H7 (cell line): ENCODE data around the gene CEACAM5. TPM values are rescaled to one million over a fixed set of nuclear protein-coding genes. Genes with fewer than 3 reads are reported as not detected.

Experiments used
- DNase-seq: peaks from one replicate; pipeline ENCODE4 v3.0.0; 2012
- H3K27me3 ChIP-seq: 2 replicates; pipeline ENCODE4 v1.6.0; 2011; ENCODE audit warnings: mild to moderate bottlenecking, low read length; ENCODE audit not compliant: control insufficient read depth, insufficient read depth
- H3K36me3 ChIP-seq: replicated peaks from 2 replicates; pipeline ENCODE4 v1.5.1; 2011; ENCODE audit warnings: low read length; ENCODE audit not compliant: control insufficient read depth, insufficient read depth
- H3K4me3 ChIP-seq: 2 replicates; pipeline ENCODE4 v1.5.1; 2011; ENCODE audit warnings: low read depth, mild to moderate bottlenecking, control low read depth, low read length, moderate library complexity; ENCODE audit not compliant: insufficient read depth
- total RNA-seq: library from RNA; depleted of rRNA; stranded (reverse); fragments of >200 nt; shearing (Covaris generic); gene quantifications from 2 replicates; pipeline ENCODE4 v1.2.3, GENCODE V29; 2014; rRNA removed

CEACAM5 gene
- not detected in 2 replicates for total RNA-seq

DNA sequence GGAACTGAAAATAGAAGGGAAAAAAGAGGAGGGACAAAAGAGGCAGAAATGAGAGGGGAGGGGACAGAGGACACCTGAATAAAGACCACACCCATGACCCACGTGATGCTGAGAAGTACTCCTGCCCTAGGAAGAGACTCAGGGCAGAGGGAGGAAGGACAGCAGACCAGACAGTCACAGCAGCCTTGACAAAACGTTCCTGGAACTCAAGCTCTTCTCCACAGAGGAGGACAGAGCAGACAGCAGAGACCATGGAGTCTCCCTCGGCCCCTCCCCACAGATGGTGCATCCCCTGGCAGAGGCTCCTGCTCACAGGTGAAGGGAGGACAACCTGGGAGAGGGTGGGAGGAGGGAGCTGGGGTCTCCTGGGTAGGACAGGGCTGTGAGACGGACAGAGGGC lies at the start of gene CEACAM5:
Gene CEACAM5 (plus strand): TSS at position 146 of the 400 bp plus-strand sequence. CDS start 106 bp downstream, at position 252.
- H3K36me3 ChIP-seq: no peaks in the 10 kb centered on the region
- H3K4me3 ChIP-seq: no peak within 1 kb of the TSS
- DNase-seq: no peak
- H3K27me3 ChIP-seq: no peaks in the 10 kb centered on the region

DNA sequence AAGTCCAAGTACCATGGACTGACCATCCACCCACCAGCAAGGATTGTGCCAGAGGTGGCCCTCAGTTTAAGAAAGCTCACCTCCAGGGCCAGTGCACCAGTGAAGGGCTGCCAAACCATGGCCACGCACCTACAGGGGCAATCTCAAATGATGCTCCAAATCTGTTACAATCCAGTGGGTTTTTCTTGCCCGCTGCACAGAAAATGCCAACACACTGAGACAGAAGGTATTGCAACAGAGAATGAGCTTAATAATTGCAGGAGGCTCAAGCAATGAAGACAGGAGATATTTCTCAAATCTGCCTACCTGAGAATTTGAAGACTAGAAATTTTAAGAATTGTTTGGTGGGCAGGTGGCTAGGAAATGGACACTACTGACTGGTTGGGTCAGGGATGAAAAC lies 42.4 kb upstream of the CEACAM5 start:
- Histone ChIP-seq H3K27me3 (no peaks in the 10 kb centered on the region), H3K4me3 (no peak overlapping the region), H3K36me3 (no peaks in the 10 kb centered on the region)
- no peak for DNase-seq

DNA sequence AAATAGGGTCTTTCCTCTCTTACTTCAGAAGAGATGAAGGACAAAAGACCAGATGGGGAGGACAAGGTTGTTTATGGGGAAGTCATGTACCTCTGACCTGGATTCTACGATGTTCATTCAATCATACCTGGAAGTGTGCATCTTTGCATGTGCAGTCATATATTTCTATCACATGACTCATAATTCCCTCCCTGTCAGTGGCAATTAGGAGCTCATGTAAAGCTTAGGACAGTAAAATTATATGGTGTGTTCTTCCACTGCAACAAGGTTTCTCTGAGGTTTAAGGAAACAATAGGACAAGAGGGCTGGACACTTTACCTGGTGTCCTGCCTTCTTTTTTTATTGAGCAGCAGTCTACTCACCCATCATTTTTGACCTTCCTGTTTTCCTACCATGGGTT lies 40.1 kb upstream of the CEACAM5 start:
- Histone ChIP-seq H3K36me3 (no peaks in the 10 kb centered on the region), H3K27me3 (no peaks in the 10 kb centered on the region), H3K4me3 (no peak overlapping the region)
- no peak for DNase-seq

DNA sequence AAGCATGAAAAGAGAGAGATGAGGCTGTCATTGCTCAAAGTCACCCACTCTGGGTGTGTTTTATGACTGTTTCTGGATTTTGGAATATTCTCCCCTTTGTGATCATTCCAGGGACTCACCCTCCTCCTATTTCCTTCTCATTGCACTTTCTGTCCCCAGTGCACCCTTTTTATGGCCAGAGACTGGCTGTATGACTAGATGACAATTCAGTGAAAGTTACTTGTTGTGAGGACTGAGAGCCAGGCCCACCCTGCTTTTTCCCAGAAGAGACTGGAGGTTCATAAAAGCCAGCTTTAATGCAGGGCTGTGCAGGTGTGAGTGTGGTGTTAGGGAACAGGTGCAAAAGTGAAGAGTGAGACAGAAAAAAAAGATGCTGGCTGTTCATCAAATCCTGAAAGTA lies 37.7 kb upstream of the CEACAM5 start:
- Histone ChIP-seq H3K4me3 (no peak overlapping the region), H3K27me3 (no peaks in the 10 kb centered on the region), H3K36me3 (no peaks in the 10 kb centered on the region)
- DNase-seq: no peak

DNA sequence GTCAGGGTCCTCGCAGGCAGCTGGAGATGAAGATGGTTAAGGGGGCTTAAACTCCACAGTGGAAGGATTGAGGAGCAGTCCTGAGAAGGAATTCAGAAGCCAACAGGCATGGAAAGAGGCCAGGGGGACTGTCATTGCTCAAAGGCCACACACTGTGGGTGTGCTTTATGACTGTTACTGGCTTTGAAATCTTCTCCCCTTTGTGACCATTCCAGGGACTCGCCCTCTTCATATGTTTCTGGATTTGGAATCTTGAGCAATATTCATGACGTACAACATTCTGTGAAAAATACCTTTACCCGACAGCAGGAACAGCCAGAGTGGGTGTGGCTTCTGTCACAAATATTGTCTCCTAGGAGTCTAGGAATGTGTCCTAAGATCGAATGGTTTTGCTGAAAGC lies 36.9 kb upstream of the CEACAM5 start:
- H3K4me3 ChIP-seq: no peak overlapping the region
- no peaks in the 10 kb centered on the region for H3K36me3 ChIP-seq
- no peaks in the 10 kb centered on the region for H3K27me3 ChIP-seq
- DNase-seq: no peak

DNA sequence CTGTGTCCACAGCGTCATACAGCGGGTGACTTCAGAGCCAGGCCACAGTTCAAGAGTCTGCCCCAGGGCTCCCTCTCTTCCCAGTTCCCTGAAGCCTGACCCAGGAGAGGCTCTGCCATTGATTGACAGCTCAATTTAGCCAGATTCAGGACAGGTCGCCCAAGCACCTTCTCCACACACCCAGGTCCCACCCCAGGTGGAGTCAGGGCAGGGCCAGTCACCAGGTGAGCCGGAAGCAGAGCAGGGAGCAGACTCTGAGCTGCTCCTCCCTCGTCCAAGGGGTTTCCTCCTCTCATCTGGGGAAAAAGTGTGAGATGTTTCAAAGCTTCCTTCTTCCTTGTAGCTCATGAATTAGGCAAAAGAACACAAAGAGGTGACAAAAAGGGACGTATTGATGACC lies 26.0 kb upstream of the CEACAM5 start:
- no peak overlapping the region for H3K4me3 ChIP-seq
- no peak for DNase-seq
- no peaks in the 10 kb centered on the region for H3K36me3 ChIP-seq
- no peaks in the 10 kb centered on the region for H3K27me3 ChIP-seq

DNA sequence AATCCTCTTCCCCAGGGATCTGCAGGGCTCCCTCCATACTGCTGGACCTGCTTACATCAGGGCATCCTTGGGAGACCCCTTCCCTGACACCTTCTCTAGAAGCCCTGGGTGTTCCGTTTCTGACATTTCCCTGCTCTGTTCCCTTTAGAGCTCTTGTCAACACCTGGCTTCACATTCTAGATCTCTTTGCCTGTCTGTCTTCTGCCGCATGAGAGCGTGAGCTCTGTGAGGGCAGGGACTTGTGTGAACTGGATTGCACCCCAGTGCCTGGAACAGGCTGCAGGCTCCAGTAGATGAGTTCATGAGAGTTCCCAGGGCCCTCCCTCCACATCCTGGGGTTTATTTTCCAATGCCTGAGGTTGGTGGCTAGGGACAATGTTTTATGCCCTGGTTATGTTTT lies 21.0 kb upstream of the CEACAM5 start:
- no peak for DNase-seq
- H3K36me3 ChIP-seq: no peaks in the 10 kb centered on the region
- H3K27me3 ChIP-seq: no peaks in the 10 kb centered on the region
- H3K4me3 ChIP-seq: no peak overlapping the region

DNA sequence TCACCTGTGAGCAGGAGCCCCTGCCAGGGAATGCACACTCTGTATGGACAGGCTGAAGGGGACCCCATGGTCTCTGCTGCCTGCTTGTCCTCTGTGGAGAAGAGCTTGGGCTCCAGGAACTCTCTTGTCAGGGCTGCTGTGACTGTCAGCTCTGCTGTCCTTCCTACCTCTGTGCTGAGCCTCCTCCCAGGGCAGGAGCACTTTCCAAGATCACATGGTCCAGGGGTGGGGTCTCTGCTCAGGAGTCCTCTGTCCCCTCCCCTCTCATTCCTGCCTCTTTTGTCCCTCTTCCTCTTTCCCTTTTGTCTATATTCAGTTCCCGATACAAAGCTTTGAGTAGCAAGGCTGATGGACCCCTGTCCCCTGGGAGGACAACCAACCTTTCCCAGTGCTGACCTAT lies 20.3 kb upstream of the CEACAM5 start, which contains the start of gene CEACAM7:
Gene CEACAM7 (minus strand): TSS at position 173 of the 400 bp plus-strand sequence. CDS start 105 bp downstream, at position 68.
- DNase-seq: no peak
- no peaks in the 10 kb centered on the region for H3K36me3 ChIP-seq
- H3K27me3 ChIP-seq: no peaks in the 10 kb centered on the region
- H3K4me3 ChIP-seq: no peak within 1 kb of the TSS

DNA sequence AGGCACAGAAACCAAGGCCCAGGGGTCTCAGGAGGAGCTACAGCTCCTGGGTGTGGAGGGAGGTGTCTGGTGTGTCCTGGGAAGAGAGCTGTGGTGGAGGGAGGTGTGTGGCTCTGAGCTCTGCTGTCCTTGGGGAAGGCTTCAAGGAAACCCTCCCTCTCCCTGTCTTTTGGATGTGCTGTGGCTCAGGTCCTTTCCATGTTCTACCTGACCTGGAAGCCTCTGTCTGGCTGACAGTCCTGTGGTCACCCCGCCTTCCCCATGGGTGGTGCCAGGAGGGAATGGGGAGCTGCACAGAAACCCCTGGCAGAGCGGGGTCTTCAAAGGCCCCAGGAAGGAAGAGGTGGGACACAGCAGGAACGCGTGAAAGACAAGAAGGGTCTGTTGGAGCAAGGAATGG lies 19.7 kb upstream of the CEACAM5 start:
- Histone ChIP-seq H3K27me3 (no peaks in the 10 kb centered on the region), H3K4me3 (no peak overlapping the region), H3K36me3 (no peaks in the 10 kb centered on the region)
- no peak for DNase-seq

DNA sequence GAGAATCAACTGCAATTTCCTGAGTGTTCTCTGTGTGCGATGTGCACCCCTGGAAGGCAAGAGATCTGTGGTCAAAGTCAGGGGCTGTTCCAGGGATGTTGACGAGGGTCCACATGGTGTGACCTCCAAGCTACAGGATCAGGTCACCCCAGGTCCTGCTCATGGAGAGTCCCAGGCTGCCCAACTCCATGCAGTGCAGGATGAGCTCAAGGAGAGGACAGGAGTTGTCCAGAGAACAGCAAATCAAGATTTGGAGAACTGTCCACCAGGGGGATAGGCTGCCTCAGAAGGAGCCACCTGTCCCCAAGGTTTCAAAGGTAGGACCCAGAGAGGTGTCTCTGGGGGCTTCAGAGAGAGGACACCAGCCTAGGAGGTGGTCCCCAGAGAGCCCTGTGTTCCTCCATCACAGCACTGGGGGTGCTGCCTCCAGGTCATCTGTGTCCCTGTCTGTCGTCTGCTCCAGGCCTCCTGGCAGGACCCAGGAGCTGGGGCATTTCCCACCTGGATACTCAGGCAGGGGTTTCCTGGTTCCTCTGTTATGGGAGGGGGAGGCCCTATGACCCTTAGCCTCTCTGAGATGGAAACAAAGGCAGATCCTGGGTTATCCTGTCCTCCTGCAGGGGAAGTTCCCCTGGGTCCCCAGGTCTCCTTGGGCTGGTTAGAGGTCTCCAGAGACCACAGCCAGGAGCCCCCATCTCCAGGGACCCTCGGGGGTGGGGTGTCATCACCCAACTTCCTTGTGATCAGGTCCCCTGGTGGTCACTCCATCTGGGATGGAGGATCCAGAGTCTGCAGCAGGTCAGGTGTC lies 18.2 kb upstream of the CEACAM5 start:
- Histone ChIP-seq H3K36me3 (no peaks in the 10 kb centered on the region), H3K27me3 (no peaks in the 10 kb centered on the region), H3K4me3 (no peak overlapping the region)
- no peak for DNase-seq

DNA sequence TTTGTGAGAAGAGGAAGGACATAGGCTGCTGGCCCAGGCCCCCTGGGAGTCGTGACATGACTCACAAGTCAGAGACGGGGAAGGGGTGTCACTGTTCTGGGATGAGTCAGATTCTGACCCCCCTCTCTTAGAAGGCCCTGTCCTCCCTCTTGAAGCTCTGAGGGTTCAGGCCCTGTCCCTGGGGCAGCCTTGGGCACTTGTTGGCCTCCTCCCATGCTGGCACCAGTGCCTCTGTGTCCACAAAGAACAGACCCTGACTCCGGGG lies 17.7 kb upstream of the CEACAM5 start:
- Histone ChIP-seq H3K4me3 (no peak overlapping the region), H3K27me3 (no peaks in the 10 kb centered on the region), H3K36me3 (no peaks in the 10 kb centered on the region)
- no peak for DNase-seq

DNA sequence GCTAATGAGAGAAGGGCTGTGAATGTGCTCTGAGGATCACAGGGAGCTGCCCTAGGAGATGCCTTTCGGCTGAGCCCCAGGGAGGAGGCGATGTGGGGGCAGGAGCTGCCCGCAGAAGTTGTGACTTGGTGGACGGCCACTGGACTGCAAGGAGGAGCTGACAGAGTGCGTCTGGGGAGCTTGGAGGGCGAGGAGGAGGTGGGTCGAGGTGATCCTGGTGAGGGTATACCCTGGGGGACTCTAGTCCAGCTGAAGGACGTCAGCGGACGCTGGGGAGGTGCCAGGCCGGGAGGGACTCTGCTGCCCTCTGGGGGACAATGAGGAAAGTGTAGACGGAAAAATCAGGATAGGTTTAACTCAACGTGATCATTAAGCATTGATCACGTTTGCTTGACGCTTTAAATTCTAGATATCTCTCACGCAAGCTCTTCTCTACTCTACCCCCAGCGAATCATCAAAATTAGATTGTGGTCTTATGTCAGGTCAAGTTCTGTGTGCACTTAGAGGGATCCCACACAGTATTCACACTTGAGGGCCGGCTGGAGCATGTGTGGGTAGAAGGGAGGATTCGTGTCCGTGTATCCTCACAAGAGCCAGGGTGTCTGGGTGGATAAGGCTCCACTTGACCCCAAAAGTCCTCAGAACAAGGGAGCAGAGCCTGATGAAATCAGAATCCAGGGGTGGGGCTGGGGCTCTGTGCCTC lies 17.0 kb upstream of the CEACAM5 start:
- Histone ChIP-seq H3K4me3 (no peak overlapping the region), H3K36me3 (no peaks in the 10 kb centered on the region), H3K27me3 (no peaks in the 10 kb centered on the region)
- DNase-seq: peak; percentile 76

DNA sequence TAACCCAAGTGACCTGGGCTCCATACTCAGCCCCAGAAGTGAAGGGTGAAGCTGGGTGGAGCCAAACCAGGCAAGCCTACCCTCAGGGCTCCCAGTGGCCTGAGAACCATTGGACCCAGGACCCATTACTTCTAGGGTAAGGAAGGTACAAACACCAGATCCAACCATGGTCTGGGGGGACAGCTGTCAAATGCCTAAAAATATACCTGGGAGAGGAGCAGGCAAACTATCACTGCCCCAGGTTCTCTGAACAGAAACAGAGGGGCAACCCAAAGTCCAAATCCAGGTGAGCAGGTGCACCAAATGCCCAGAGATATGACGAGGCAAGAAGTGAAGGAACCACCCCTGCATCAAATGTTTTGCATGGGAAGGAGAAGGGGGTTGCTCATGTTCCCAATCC lies 14.2 kb upstream of the CEACAM5 start:
- no peaks in the 10 kb centered on the region for H3K36me3 ChIP-seq
- H3K27me3 ChIP-seq: no peaks in the 10 kb centered on the region
- DNase-seq: no peak
- no peak overlapping the region for H3K4me3 ChIP-seq

DNA sequence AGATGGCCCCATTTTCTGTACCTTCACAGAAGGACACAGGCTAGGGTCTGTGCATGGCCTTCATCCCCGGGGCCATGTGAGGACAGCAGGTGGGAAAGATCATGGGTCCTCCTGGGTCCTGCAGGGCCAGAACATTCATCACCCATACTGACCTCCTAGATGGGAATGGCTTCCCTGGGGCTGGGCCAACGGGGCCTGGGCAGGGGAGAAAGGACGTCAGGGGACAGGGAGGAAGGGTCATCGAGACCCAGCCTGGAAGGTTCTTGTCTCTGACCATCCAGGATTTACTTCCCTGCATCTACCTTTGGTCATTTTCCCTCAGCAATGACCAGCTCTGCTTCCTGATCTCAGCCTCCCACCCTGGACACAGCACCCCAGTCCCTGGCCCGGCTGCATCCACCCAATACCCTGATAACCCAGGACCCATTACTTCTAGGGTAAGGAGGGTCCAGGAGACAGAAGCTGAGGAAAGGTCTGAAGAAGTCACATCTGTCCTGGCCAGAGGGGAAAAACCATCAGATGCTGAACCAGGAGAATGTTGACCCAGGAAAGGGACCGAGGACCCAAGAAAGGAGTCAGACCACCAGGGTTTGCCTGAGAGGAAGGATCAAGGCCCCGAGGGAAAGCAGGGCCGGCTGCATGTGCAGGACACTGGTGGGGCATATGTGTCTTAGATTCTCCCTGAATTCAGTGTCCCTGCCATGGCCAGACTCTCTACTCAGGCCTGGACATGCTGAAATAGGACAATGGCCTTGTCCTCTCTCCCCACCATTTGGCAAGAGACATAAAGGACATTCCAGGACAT lies 13.4 kb upstream of the CEACAM5 start:
- DNase-seq: no peak
- no peak overlapping the region for H3K4me3 ChIP-seq
- no peaks in the 10 kb centered on the region for H3K27me3 ChIP-seq
- H3K36me3 ChIP-seq: no peaks in the 10 kb centered on the region

DNA sequence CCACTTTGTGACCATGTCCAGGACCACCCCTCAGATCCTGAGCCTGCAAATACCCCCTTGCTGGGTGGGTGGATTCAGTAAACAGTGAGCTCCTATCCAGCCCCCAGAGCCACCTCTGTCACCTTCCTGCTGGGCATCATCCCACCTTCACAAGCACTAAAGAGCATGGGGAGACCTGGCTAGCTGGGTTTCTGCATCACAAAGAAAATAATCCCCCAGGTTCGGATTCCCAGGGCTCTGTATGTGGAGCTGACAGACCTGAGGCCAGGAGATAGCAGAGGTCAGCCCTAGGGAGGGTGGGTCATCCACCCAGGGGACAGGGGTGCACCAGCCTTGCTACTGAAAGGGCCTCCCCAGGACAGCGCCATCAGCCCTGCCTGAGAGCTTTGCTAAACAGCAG lies 12.7 kb upstream of the CEACAM5 start:
- no peak for DNase-seq
- H3K36me3 ChIP-seq: no peaks in the 10 kb centered on the region
- no peak overlapping the region for H3K4me3 ChIP-seq
- H3K27me3 ChIP-seq: no peaks in the 10 kb centered on the region
